Endothelial cell of umbilical vein (primary cell): ENCODE data around the gene SBK3. TPM values are rescaled to one million over a fixed set of nuclear protein-coding genes. Genes with fewer than 3 reads are reported as not detected.

Experiments
- BruUV-seq: library from RNA; stranded (reverse); fragments of 400-500 nt; replicated peaks from 2 replicates; lab custom pipeline; 2021; lab: Mats Ljungman, UMichigan
- CTCF ChIA-PET: fragments of 300-600, 350-600 bp; sonication (Branson Sonifier 250); formaldehyde crosslinking; loops from one replicate; lab custom pipeline; 2021; ENCODE audit warnings: antibody characterized with exemption, inconsistent platforms; lab: Charles Lee
- POLR2A ChIA-PET: fragments of 300-600, 350-600 bp; sonication (Branson Sonifier 250); formaldehyde crosslinking; loops from one replicate; lab custom pipeline; 2021; ENCODE audit warnings: antibody characterized with exemption, inconsistent platforms; lab: Charles Lee
- DNase-seq: peaks from one replicate; pipeline ENCODE4 v3.0.0-alpha.2; 2011; ENCODE audit warnings: low read depth, low spot score
- FAIRE-seq: peaks from 2 replicates; lab custom pipeline; 2011; peaks lifted over from hg19 to GRCh38; lab: Jason Lieb, UNC
- H2AFZ ChIP-seq: 2 replicates; pipeline ENCODE4 v1.6.0; 2012; ENCODE audit warnings: low read depth, low read length, control low read depth, inconsistent platforms
- H3K27ac ChIP-seq: 2 replicates; pipeline ENCODE4 v1.5.1; 2011; ENCODE audit warnings: low read depth, mild to moderate bottlenecking, control low read depth, low read length, moderate library complexity; ENCODE audit not compliant: insufficient read depth
- H3K27me3 ChIP-seq, 2 experiments: 2 replicates each; pipeline versions ENCODE4 v1.6.0 to v1.6.1; 2011; ENCODE audit warnings: low read length in 2 of 2, mixed read lengths in 1 of 2; ENCODE audit not compliant: control insufficient read depth in 2 of 2, insufficient read depth in 2 of 2
- H3K36me3 ChIP-seq, 2 experiments: 2 replicates in 1 of 2; 3 replicates in 1 of 2; pipeline ENCODE4 v1.5.1; 2011; ENCODE audit warnings: low read length in 2 of 2, mild to moderate bottlenecking in 1 of 2, moderate library complexity in 1 of 2; ENCODE audit not compliant: control insufficient read depth in 2 of 2, insufficient read depth in 2 of 2; ENCODE audit errors: extremely low read depth in 1 of 2
- H3K4me1 ChIP-seq: 3 replicates; pipeline ENCODE4 v1.5.1; 2011; ENCODE audit warnings: mild to moderate bottlenecking, low read length; ENCODE audit not compliant: control insufficient read depth, insufficient read depth; ENCODE audit errors: extremely low read depth
- H3K4me2 ChIP-seq: 2 replicates; pipeline ENCODE4 v1.6.1; 2011; ENCODE audit warnings: low read length, control low read depth, mixed read lengths; ENCODE audit not compliant: insufficient read depth
- H3K4me3 ChIP-seq, 3 experiments: fragments of 200-600 bp in 1 of 3; sonication (generic), shearing (Covaris generic) in 1 of 3; replicated peaks in 1 of 3; 2 replicates each; pipeline ENCODE4 v1.5.1; 2011 to 2016; ENCODE audit warnings: control low read depth in 3 of 3, low read length in 3 of 3, mild to moderate bottlenecking in 2 of 3, inconsistent platforms in 1 of 3, low read depth in 1 of 3, moderate library complexity in 1 of 3; ENCODE audit not compliant: insufficient read depth in 1 of 3
- H3K79me2 ChIP-seq: 2 replicates; pipeline ENCODE4 v1.6.0; 2012; ENCODE audit warnings: low read length, inconsistent platforms; ENCODE audit not compliant: control insufficient read depth, insufficient read depth
- H3K9ac ChIP-seq: replicated peaks from 2 replicates; pipeline ENCODE3; 2011; ENCODE audit warnings: low read length, control low read depth; ENCODE audit not compliant: insufficient read depth; ENCODE audit errors: extremely low read depth
- H3K9me1 ChIP-seq: replicated peaks from 3 replicates; pipeline ENCODE4 v1.6.0; 2011; ENCODE audit warnings: mild to moderate bottlenecking, low read length; ENCODE audit not compliant: control insufficient read depth, insufficient read depth; ENCODE audit errors: extremely low read depth
- H3K9me3 ChIP-seq: replicated peaks from 2 replicates; pipeline ENCODE4 v1.5.1; 2012; ENCODE audit warnings: low read length, inconsistent platforms; ENCODE audit not compliant: control insufficient read depth, insufficient read depth
- H4K20me1 ChIP-seq: replicated peaks from 2 replicates; pipeline ENCODE3; 2011; ENCODE audit warnings: mild to moderate bottlenecking, low read length; ENCODE audit not compliant: control insufficient read depth, insufficient read depth; ENCODE audit errors: extremely low read depth
- FOS ChIP-seq: IDR thresholded peaks from 2 replicates; pipeline ENCODE4 v1.6.1; 2011; ENCODE audit warnings: mild to moderate bottlenecking, low read length, moderate library complexity, borderline replicate concordance; ENCODE audit not compliant: insufficient read depth
- GATA2 ChIP-seq: IDR thresholded peaks from 2 replicates; pipeline ENCODE4 v1.7.0; 2011; ENCODE audit warnings: low read depth, mild to moderate bottlenecking, moderate library complexity, mixed read lengths, low read length; ENCODE audit not compliant: insufficient read length, insufficient read depth
- JUN ChIP-seq: IDR thresholded peaks from 2 replicates; pipeline ENCODE4 v1.6.1; 2011; ENCODE audit warnings: borderline replicate concordance, low read depth; ENCODE audit not compliant: insufficient read length, insufficient read depth
- MYC ChIP-seq: IDR thresholded peaks from one replicate; pipeline ENCODE4 v1.6.1; 2011; ENCODE audit warnings: mild to moderate bottlenecking, low read depth, low read length
- POLR2A ChIP-seq: IDR thresholded peaks from 2 replicates; pipeline ENCODE4 v1.6.1; 2012; ENCODE audit warnings: low read depth, mild to moderate bottlenecking, control low read depth, low read length
- POLR2AphosphoS5 ChIP-seq: IDR thresholded peaks from 2 replicates; pipeline ENCODE4 v1.6.1; 2012; ENCODE audit warnings: low read depth, mild to moderate bottlenecking, control low read depth, low read length, moderate library complexity; ENCODE audit not compliant: insufficient read depth
- dilution Hi-C: fragments of 300-500 bp; cut with MboI; formaldehyde crosslinking; loops from one replicate; pipeline ENCODE4 v1.15.0; 2019; ENCODE audit warnings: low sequenced_read_pairs; ENCODE audit not compliant: extremely low pct_ligation_motif_present
- intact Hi-C: fragments of 100-400 bp; cut with micrococcal nuclease; formaldehyde crosslinking; loops from one replicate; pipeline ENCODE4 v1.10.0; 2022
- polyA plus RNA-seq, 4 experiments: library from polyadenylated mRNA; depleted of rRNA in 3 of 4; stranded (reverse) in 3 of 4; unstranded in 1 of 4; fragments of >200 nt; gene quantifications; 2 replicates each; pipeline versions ENCODE4 v1.2.1 to v1.2.3, GENCODE V29; 2011 to 2012; ENCODE audit warnings: missing spikeins in 1 of 4
- total RNA-seq: library from RNA; stranded (reverse); gene quantifications from 2 replicates; pipeline ENCODE4 v1.2.3, GENCODE V29; 2021
- TF ChIP-seq, protein P1 (sequence below): IDR thresholded peaks from 2 replicates; pipeline ENCODE4 v1.6.1; 2011; ENCODE audit not compliant: insufficient read depth, insufficient read length
- TF ChIP-seq, protein P2 (sequence below), 2 donors: IDR thresholded peaks; 1 replicate in 1 of 2; 2 replicates in 1 of 2; pipeline ENCODE4 v1.5.1; 2011; ENCODE audit warnings: low read length in 2 of 2, mild to moderate bottlenecking in 2 of 2, moderate library complexity in 2 of 2, control low read depth in 1 of 2, inconsistent platforms in 1 of 2, low read depth in 1 of 2; ENCODE audit not compliant: insufficient read depth in 1 of 2; ENCODE audit errors: extremely low read depth in 1 of 2

SBK3 gene
- total and polyA plus RNA-seq, 2 donors (not counting 3 experiments of a cell fraction or from before 2014, with no cell fraction given) = 0.18 to 0.62 TPM

DNA sequence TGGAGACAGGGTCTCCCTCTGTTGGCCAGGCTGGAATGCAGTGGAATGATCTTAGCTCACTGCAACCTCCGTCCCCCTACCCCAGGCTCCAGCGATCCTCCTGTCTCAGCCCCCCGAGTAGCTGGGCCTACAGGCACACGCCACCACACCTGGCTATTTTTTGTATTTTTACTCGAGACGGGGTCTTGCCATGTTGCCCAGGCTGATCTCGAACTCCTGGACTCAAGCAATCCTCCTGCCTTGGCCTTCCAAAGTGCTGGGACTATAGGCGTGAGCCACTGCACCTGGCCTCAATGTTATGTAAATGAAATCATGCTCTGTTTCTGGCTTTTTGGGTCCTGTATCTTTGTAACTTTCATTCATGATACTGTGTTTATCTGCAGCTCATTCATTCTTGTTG is 43.4 kb upstream of the SBK3 start:
- intact Hi-C loops = no loop called here
- Histone ChIP-seq H2AFZ (no peak overlapping the region), H3K9me1 (no peaks in the 10 kb centered on the region), H3K79me2 (no peaks in the 10 kb centered on the region), H3K9ac (no peak overlapping the region), H3K36me3 (peaks cover 0 to 6% of the 10 kb centered on the region in 2 experiments), H3K4me2 (no peak overlapping the region), H3K4me1 (no peaks in the 10 kb centered on the region), H3K27me3 (peaks cover 4 to 7% of the 10 kb centered on the region in 2 experiments), H3K4me3 (no peak overlapping the region), H3K9me3 (no peaks in the 10 kb centered on the region), H4K20me1 (no peaks in the 10 kb centered on the region), H3K27ac (no peak overlapping the region)
- DNase-seq = no peak
- POLR2A ChIA-PET = interaction anchor here (1.3 kb wide), 1 partner anchor 10 kb away, joined by 4 read pairs; the partner anchor contains the start of gene FIZ1
- no TSS peak for BruUV-seq
- TF ChIP-seq MYC (no peak), FOS (no peak), POLR2A (no peak), POLR2AphosphoS5 (no peak), JUN (no peak), GATA2 (no peak)
- TF ChIP-seq, protein P1, sequence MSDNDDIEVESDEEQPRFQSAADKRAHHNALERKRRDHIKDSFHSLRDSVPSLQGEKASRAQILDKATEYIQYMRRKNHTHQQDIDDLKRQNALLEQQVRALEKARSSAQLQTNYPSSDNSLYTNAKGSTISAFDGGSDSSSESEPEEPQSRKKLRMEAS = no peak
- TF ChIP-seq, protein P2, sequence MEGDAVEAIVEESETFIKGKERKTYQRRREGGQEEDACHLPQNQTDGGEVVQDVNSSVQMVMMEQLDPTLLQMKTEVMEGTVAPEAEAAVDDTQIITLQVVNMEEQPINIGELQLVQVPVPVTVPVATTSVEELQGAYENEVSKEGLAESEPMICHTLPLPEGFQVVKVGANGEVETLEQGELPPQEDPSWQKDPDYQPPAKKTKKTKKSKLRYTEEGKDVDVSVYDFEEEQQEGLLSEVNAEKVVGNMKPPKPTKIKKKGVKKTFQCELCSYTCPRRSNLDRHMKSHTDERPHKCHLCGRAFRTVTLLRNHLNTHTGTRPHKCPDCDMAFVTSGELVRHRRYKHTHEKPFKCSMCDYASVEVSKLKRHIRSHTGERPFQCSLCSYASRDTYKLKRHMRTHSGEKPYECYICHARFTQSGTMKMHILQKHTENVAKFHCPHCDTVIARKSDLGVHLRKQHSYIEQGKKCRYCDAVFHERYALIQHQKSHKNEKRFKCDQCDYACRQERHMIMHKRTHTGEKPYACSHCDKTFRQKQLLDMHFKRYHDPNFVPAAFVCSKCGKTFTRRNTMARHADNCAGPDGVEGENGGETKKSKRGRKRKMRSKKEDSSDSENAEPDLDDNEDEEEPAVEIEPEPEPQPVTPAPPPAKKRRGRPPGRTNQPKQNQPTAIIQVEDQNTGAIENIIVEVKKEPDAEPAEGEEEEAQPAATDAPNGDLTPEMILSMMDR (IDR thresholded peaks at IDR 0.05; ENCODE audit: extremely low read depth in 1 of 2, insufficient read depth in 1 of 2, low read depth in 1 of 2, low read length in 2 of 2) = no peak
- CTCF ChIA-PET = no interaction called here
- dilution Hi-C loops = no loop called here
- no peak for FAIRE-seq
